NB4 (cell line): ENCODE measurements around the gene SCO2.

Experiments used
- CTCF ChIP-seq: IDR thresholded peaks from one replicate; pipeline ENCODE4 v1.5.1; 2012; ENCODE audit warnings: low read depth, low read length
- MAX ChIP-seq: IDR thresholded peaks from 2 replicates; pipeline ENCODE4 v1.6.1; 2011; ENCODE audit warnings: low read depth, low read length
- POLR2A ChIP-seq: IDR thresholded peaks from 2 replicates; pipeline ENCODE4 v1.6.1; 2011; ENCODE audit warnings: mild to moderate bottlenecking; ENCODE audit not compliant: insufficient read length; ENCODE audit errors: extremely low read depth

- no peak for TF ChIP-seq CTCF
- no peak for TF ChIP-seq POLR2A
- no peak for TF ChIP-seq MAX
Observed at GRCh38 chr22:50486561-50487289, 38.7 kb downstream of the SCO2 start, which contains the start of gene MIOX.
